NCI-H2227 (cell line): Measurements from ENCODE around the gene MAPK7.

Experiments used
- DNase-seq: peaks from one replicate; lab custom pipeline; 2025; ENCODE audit not compliant: unreplicated experiment; lab: John Stamatoyannopoulos, UW

Gene MAPK7

DNA sequence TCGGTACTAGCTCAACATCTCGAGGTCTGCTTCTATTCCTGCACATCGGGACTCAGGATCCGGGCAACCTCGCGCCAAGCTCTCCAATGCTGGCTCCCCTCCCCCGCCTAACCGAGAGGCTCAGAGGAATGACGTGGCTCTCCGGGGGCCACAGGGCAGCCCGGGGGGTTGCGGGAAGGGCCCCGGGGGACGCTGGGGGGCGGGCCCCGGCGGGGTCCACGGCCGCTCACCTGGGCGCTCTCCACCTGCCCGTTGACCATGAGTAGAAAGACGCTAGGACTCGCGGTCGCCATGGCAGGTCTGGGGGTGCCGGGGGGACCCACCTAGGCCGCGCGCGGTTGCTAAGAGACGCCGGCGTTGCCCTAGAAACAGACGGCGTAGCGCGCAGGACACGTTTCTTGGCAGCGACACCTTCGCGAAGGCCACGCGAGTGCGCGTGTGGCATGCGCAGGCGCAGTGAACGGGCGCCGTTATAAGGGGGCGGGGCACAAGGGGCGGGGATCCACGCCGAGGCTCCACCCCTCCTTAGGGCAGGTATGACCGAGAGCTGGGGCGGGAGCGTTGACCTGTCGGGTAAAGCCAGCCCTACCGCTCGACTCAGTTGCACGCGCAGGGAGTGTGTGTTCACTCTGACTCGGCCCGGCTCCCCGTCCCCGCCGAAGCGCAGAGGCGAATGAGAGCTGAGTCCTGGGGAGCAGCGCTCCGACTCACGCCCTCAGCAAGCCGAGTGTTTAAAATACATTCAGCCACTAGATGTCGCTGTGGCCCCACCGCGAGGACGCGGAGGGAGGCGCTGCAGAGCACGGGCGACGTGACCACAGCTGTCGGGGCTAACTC, 15.8 kb upstream of the MAPK7 start, which contains the start of gene B9D1:
TSS of gene B9D1 (minus strand) at position 447 of the 837 bp plus-strand sequence. CDS start at position 293, 154 bp downstream.
- DNase-seq = peak; percentile 94

GRCh38 chr17:19363114-19363438, 15.2 kb upstream of the MAPK7 start:
- DNase-seq = no peak

GRCh38 chr17:19363460-19364035, 14.8 kb upstream of the MAPK7 start:
- DNase-seq = no peak

DNA sequence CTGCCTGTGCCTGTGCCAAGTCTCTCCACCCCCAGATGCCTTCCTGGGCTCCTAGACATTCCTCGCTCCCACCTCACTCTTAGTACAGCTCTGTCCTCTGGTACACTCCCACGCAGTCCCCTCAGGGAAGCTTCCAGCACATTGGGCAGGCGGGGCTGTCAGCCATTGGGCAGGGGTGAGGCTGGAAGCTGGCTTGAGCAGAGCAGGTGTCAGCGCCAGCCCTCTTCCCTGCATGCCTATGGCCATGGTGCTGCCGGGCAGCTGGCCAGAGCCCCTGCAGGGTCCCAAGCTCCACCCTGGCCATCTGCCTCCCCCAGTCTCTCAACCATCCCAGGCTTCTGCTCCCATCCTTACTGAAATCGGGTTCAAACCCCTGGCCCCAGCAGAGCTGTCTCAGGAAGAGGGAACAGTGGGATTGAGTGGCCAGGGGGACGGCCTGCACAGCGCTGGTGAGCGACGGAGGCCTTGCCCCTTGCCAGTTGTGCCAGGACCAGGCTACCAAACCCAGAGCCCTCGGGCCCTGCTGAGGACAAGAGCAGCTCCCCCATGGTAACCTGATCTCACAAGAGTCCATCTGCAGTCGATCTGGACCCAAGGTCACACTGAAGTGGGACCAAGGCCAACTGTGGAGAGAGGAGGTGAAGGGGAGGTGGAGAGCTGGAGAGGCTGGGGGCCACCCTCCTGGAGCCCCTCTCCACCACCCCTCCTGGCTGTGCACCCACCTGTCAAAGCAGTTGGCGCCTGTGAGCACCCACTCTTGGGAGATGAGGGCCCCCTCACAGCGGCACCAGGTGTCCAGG, 13.4 kb upstream of the MAPK7 start:
- DNase-seq = no peak

- no peak for DNase-seq
Observed at GRCh38 chr17:19365499-19365817, 12.8 kb upstream of the MAPK7 start.

GRCh38 chr17:19365833-19366636, 12.3 kb upstream of the MAPK7 start:
- no peak for DNase-seq

DNA sequence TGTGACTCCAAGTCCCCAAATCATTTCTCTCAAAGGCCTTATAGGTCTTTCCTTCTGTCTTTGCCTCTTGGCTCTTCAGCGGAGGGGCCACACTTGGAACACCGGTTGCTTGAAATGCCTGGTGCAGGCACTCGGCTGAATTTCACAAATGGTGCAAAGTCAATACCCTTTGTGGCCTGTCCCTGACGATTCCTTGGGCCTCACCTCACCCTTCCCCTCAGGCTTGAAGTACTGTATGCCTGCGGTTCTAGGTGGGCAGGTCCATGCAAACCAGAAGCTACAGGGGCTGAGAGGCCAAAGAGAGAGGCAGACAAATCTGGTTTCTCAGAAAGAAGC, 11.7 kb upstream of the MAPK7 start:
- DNase-seq = no peak

DNA sequence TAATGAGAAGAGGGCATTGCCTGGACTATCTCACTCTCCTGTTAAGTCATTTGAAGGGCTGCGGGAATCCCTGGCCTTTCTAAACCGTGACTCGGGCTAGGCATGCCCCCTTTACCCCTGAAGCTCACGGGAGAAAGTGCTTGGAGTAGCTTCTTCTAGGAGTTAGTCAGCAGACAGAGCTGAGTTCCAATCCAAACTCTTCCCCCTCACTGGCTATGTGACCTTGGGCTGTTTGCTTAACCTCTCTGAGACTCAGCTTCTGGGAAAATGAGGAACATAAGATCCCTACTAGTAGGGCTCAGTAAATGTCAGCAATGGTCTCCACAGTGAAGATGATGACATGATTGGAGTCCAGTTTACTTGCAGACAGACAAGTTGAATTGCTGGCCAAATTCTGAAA, 10.1 kb upstream of the MAPK7 start:
- DNase-seq = no peak

DNA sequence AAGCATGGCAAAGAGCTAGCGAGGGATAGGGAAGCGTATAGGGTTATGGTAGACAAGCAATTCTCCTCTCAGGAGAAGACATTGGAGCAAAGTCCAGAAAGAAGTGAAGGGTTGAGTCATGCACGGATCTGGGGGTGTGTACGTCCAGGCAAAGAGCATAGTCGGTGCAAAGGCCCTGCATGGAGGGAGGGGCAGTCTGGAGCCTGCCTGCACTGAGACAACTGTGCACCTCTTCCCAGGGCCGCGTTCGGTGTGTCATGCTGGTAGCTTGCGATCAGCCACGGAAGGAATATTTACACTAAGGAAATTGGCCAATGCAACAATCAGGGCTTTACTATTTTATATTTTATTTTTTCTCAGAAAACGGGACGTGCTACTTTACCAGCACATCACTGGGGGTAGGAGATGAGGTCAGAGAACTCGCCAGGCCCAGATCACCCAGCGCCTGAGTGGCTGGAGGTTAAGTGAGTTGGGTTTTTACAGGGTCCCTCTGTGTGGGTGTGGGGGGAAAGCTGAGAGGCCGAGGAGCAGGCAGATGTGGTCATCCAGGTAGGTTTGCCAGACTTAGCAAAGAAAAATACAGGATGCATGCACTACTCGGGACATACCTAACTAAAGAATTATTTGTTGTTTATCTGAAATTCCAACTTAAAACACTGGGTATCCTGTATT, 9.1 kb upstream of the MAPK7 start:
- DNase-seq = no peak

DNA sequence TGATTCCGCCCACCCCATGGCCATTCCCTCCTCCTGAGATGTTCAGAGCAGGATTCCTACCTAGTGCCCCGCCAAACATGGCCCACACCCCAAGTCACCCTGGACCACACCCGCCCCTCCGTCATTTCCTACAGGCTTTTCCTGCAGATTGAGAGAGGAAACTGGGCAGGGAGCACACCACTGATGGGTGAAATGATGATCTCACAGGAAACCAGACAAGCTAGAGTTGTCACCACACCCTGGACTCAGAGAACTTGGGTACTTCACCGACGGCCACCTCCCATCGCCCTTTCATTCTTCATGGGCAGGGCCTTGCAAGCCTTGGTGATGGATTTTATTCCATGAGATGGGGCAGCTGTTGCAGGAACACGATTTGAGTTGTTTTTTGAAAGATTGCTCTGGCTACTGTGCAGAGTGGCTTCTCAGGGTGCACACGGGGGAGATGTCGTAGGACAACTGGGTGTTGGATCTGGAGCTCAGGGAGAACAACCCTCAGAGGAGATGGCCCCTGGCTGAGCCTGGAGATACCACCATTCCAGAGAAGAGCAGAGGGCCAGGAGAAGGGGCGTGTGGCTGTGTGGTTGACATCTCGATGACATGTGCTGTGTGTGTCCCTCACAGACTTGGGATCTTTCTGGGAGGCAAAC, 8.3 kb upstream of the MAPK7 start:
- no peak for DNase-seq

- no peak for DNase-seq
Observed at GRCh38 chr17:19370493-19370960, 7.8 kb upstream of the MAPK7 start.

DNA sequence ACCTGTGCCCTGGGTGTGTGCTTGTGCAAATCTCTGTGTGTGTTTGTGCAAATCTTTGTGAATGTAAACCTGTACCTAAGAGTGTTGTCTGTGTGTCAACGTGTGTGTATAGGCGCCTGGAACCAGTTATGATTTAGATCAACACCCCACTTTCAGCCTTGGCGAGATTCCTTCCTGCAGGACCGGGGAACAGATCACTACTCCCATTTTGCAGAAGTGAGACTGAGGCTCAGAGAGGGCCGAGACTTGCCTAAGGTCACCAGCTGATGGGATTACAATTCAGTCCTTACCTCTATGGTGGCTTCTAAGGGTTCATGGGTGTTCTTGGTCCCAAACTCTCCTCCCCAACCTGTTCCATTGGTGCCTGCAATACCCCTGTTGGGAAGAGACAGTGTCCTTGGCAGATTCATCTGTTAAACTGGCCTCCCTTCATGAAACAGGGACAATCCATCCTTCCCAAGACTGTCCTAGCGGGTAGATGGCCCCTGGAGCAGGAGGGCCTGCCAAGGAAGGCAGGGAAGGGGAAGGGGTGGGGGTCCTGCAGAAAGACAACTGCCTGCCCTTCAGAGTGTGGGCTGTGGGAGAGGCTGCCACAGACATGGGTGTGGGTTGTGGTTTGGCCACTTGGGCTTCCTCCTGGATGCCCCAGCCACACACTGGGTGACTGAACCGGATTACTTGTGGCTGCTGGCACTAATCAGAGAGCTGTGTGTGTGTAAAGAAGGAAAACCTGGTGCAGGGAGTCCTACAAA, 6.9 kb upstream of the MAPK7 start:
- DNase-seq = no peak

GRCh38 chr17:19372011-19372370, 6.3 kb upstream of the MAPK7 start:
- no peak for DNase-seq

DNA sequence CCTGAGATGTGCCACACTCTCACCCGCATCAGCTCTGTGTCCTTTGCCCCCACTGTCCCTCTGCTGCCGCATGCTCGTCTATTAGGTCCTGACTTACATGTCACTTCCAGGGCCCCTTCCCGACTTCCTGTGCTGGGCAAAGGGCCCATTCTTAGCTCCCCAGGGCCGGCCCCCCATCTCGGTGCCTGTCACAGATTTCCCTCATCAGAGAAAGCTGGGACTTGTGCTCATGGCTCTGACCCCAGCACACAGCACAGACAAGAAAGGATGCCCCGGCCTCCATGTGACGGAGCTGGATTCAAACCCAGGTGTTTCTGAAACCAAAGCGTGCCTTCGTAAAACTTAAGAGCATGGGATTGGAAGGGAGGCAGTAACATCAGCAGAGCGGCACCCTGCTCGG, 5.9 kb upstream of the MAPK7 start:
- DNase-seq = no peak

DNA sequence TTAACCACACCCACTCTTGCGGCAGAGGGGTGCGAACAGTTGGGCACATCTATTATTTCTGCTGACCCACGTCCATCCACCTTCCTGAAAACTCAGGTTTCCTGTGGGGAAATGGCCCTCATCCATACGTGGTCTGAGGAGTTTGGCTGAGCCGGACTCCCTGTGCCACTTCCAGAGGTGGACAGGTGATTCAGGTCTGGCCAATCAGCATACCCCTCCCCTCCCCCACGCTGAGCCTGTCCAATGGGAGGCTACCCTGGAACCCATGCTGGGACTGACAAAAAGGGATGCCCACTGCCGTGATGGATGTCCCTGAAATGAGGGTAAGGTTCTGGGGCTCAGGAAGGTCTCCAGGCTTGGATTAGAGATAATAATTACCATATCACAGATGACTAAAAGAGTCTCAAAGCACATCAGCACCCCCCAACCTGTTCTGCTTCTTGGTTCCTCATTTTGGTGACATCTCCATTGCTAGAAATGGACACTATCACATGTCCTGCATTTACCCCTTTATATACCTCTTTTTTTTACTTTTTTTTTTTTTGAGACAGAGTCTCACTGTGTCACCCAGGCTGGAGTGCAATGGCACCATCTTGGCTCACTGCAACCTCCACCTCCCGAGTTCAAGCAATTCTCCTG, 5.3 kb upstream of the MAPK7 start:
- DNase-seq = no peak

- DNase-seq = no peak
Observed at GRCh38 chr17:19374136-19374535, 4.2 kb upstream of the MAPK7 start.

GRCh38 chr17:19375732-19376131, 2.6 kb upstream of the MAPK7 start:
- no peak for DNase-seq

DNA sequence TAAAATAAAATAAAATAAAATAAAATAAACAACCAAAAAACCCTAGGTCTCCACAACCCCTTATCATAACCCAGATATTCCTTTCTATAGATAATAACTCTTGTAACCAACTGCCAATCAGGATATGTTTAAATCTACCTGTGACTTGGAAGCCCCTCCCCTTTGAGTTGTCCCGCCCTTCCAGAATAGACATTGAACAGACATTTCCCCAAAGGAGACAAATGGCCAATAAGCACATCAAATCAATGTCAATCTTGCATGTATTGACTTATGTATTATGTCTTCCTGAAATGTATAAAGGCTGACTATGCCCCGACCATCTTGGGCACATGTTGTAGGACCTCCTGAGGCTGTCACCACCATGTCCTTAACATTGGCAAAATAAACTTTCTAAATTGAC, 1.5 kb upstream of the MAPK7 start:
- peak; percentile 35 for DNase-seq
